NCI-H187 (cell line): ENCODE results near the gene PIP4K2C.
A peak's percentile ranks its signal among the peaks of the same experiment; 100 is the strongest.
"Not testable (repeated sequence)": the region's sequence is repeated elsewhere in the genome, so short reads cannot be mapped to it uniquely, and the experiment has no call there.

Experiments
- DNase-seq, 2 experiments: peaks; one replicate each; lab custom pipeline; 2025; lab: John Stamatoyannopoulos, UW

The PIP4K2C gene

GRCh38 chr12:57609781-57610553, 19.0 kb downstream of the PIP4K2C start:
- no peak for DNase-seq

GRCh38 chr12:57610554-57611107, 19.6 kb downstream of the PIP4K2C start:
- no peak for DNase-seq

GRCh38 chr12:57611108-57611826, 20.3 kb downstream of the PIP4K2C start, which contains the start of gene ARHGEF25:
Gene ARHGEF25, plus strand, starts transcription at chr12:57611435. Its CDS starts 460 bp downstream, at chr12:57611895.
- peak; percentile 9 to 26 for DNase-seq

- DNase-seq, result no peak
Measured at GRCh38 chr12:57611827-57612710, 21.1 kb downstream of the PIP4K2C start.

GRCh38 chr12:57612711-57613426, 21.9 kb downstream of the PIP4K2C start:
- DNase-seq, result no peak

- no peak for DNase-seq
Measured at GRCh38 chr12:57613427-57614109, 22.6 kb downstream of the PIP4K2C start.

GRCh38 chr12:57614178-57614947, 23.4 kb downstream of the PIP4K2C start:
- DNase-seq, result no peak

GRCh38 chr12:57614948-57615500, 24.0 kb downstream of the PIP4K2C start:
- no peak for DNase-seq

GRCh38 chr12:57615637-57616036, 24.6 kb downstream of the PIP4K2C start:
- DNase-seq, result no peak

- no peak for DNase-seq
Measured at GRCh38 chr12:57616383-57617101, 25.6 kb downstream of the PIP4K2C start.

- no peak for DNase-seq
Measured at GRCh38 chr12:57617942-57618341, 26.9 kb downstream of the PIP4K2C start.

GRCh38 chr12:57618431-57618830, 27.4 kb downstream of the PIP4K2C start:
- DNase-seq, result not testable (repeated sequence)

- DNase-seq, result no peak
Measured at GRCh38 chr12:57618966-57619433, 28.0 kb downstream of the PIP4K2C start.

- DNase-seq, result no peak
Measured at GRCh38 chr12:57619434-57620244, 28.6 kb downstream of the PIP4K2C start.

GRCh38 chr12:57620245-57620935, 29.4 kb downstream of the PIP4K2C start:
- no peak for DNase-seq

- no peak for DNase-seq
Measured at GRCh38 chr12:57620936-57621496, 30.0 kb downstream of the PIP4K2C start.
